Neuronal stem cell (in vitro differentiated cells): ENCODE data around the gene TAF6.
A peak's percentile ranks its signal among the peaks of the same experiment; 100 is the strongest.

Source experiments
- DNase-seq: peaks from one replicate; pipeline ENCODE4 v3.0.0-alpha.2; 2013; ENCODE audit warnings: low spot score
- H2AFZ ChIP-seq: one replicate; pipeline ENCODE4 v1.6.1; 2013; ENCODE audit warnings: mild to moderate bottlenecking, low read length, inconsistent platforms
- H2AK5ac ChIP-seq: 2 replicates; pipeline ENCODE4 v1.6.1; 2013; ENCODE audit warnings: low read depth, mild to moderate bottlenecking, inconsistent platforms, low read length, moderate library complexity, mixed read lengths
- H2BK120ac ChIP-seq: 2 replicates; pipeline ENCODE4 v1.6.1; 2013; ENCODE audit warnings: low read depth, mild to moderate bottlenecking, inconsistent platforms, low read length, moderate library complexity, mixed read lengths
- H2BK12ac ChIP-seq: one replicate; pipeline ENCODE4 v1.6.1; 2013; ENCODE audit warnings: low read length, inconsistent platforms
- H2BK15ac ChIP-seq: 2 replicates; pipeline ENCODE4 v1.6.1; 2013; ENCODE audit warnings: mild to moderate bottlenecking, low read length, inconsistent platforms, mixed read lengths
- H2BK5ac ChIP-seq: one replicate; pipeline ENCODE4 v1.6.1; 2013; ENCODE audit warnings: inconsistent platforms, mild to moderate bottlenecking, low read length, moderate library complexity
- H3K14ac ChIP-seq: one replicate; pipeline ENCODE4 v1.6.1; 2013; ENCODE audit warnings: low read length, inconsistent platforms
- H3K18ac ChIP-seq: 2 replicates; pipeline ENCODE4 v1.6.1; 2013; ENCODE audit warnings: low read length, inconsistent platforms
- H3K23ac ChIP-seq: 2 replicates; pipeline ENCODE4 v1.6.1; 2013; ENCODE audit warnings: low read depth, mild to moderate bottlenecking, mixed read lengths, low read length, inconsistent platforms; ENCODE audit not compliant: poor library complexity
- H3K27ac ChIP-seq: replicated peaks from 3 replicates; pipeline ENCODE4 v1.5.1; 2013; ENCODE audit warnings: low read length, inconsistent platforms
- H3K27me3 ChIP-seq, 3 experiments: 2 replicates each; pipeline ENCODE4 v1.6.1; 2013; ENCODE audit warnings: low read length in 3 of 3, mild to moderate bottlenecking in 2 of 3, inconsistent platforms in 1 of 3, low read depth in 1 of 3, mixed read lengths in 1 of 3, moderate library complexity in 1 of 3; ENCODE audit not compliant: control insufficient read depth in 3 of 3, insufficient read depth in 3 of 3
- H3K36me3 ChIP-seq, 2 donors: replicated peaks in 1 of 2; 2 replicates each; pipeline ENCODE4 v1.6.1; 2013; ENCODE audit warnings: low read length in 2 of 2; ENCODE audit not compliant: control insufficient read depth in 2 of 2, insufficient read depth in 2 of 2
- H3K4ac ChIP-seq: 2 replicates; pipeline ENCODE4 v1.6.1; 2013; ENCODE audit warnings: inconsistent platforms, mild to moderate bottlenecking, low read length, moderate library complexity
- H3K4me1 ChIP-seq, 2 donors: 1 replicate in 1 of 2; 2 replicates in 1 of 2; pipeline ENCODE4 v1.6.1; 2013; ENCODE audit warnings: low read length in 2 of 2, low read depth in 1 of 2; ENCODE audit not compliant: control insufficient read depth in 2 of 2, insufficient read depth in 1 of 2
- H3K4me2 ChIP-seq: one replicate; pipeline ENCODE4 v1.6.1; 2013; ENCODE audit warnings: mild to moderate bottlenecking, low read length, inconsistent platforms; ENCODE audit not compliant: insufficient read depth, poor library complexity, severe bottlenecking
- H3K4me3 ChIP-seq, 2 donors: 2 replicates each; pipeline ENCODE4 v1.5.1; 2013; ENCODE audit warnings: low read length in 2 of 2, mild to moderate bottlenecking in 2 of 2, inconsistent platforms in 1 of 2, moderate library complexity in 1 of 2
- H3K79me1 ChIP-seq: one replicate; pipeline ENCODE4 v1.6.1; 2013; ENCODE audit warnings: low read depth, mild to moderate bottlenecking, inconsistent platforms, low read length, moderate library complexity
- H3K9ac ChIP-seq: one replicate; pipeline ENCODE4 v1.6.1; 2013; ENCODE audit warnings: mild to moderate bottlenecking, low read depth, low read length, inconsistent platforms; ENCODE audit not compliant: poor library complexity
- H3K9me3 ChIP-seq, 2 donors: replicated peaks in 1 of 2; 2 replicates each; pipeline versions ENCODE3 to v1.6.1; 2013; ENCODE audit warnings: low read length in 2 of 2, mild to moderate bottlenecking in 2 of 2, inconsistent platforms in 1 of 2, low read depth in 1 of 2, mixed read lengths in 1 of 2, moderate library complexity in 1 of 2; ENCODE audit not compliant: control insufficient read depth in 2 of 2, insufficient read depth in 1 of 2
- H4K8ac ChIP-seq: one replicate; pipeline ENCODE4 v1.6.1; 2013; ENCODE audit warnings: low read depth, mild to moderate bottlenecking, inconsistent platforms, low read length, moderate library complexity
- H4K91ac ChIP-seq: one replicate; pipeline ENCODE4 v1.6.1; 2013; ENCODE audit warnings: low read length, low read depth, mild to moderate bottlenecking, inconsistent platforms; ENCODE audit not compliant: poor library complexity
- WGBS, 2 donors: extraction: QIAGEN DNeasy Blood & Tissue Kit; methylation state at CpG; one replicate each; pipeline ENCODE4 v1.1.7; 2013; ENCODE audit warnings: missing lambda C conversion rate in 2 of 2, mixed read lengths in 1 of 2; ENCODE audit not compliant: insufficient read length in 2 of 2, insufficient replicate concordance in 1 of 2; ENCODE audit errors: extremely low coverage in 2 of 2; 5-methylcytosine and 5-hydroxymethylcytosine counted together

TAF6 gene

GRCh38 chr7:100154651-100155491, 35.7 kb upstream of the TAF6 start:
- peaks cover 5% of the 10 kb centered on the region for H3K79me1 ChIP-seq
- H3K4me3 ChIP-seq = peak overlapping the region in 1 of 2 donors; percentile 53
- H4K91ac ChIP-seq = no peak overlapping the region
- H3K27me3 ChIP-seq = no peaks in the 10 kb centered on the region
- H3K9me3 ChIP-seq = no peaks in the 10 kb centered on the region
- no peak overlapping the region for H2AFZ ChIP-seq
- peaks cover 24 to 66% of the 10 kb centered on the region in 2 donors for H3K36me3 ChIP-seq
- H3K9ac ChIP-seq = no peak overlapping the region
- H2BK12ac ChIP-seq = no peak overlapping the region
- H2AK5ac ChIP-seq = no peak overlapping the region
- no peak overlapping the region for H3K27ac ChIP-seq
- H2BK120ac ChIP-seq = no peak overlapping the region
- peaks cover 5 to 12% of the 10 kb centered on the region in 2 donors for H3K4me1 ChIP-seq
- no peak overlapping the region for H3K4ac ChIP-seq
- DNase-seq = no peak
- no peak overlapping the region for H2BK15ac ChIP-seq
- H3K14ac ChIP-seq = no peak overlapping the region
- H3K23ac ChIP-seq = peak overlapping the region; percentile 48
- H3K4me2 ChIP-seq = no peak overlapping the region
- WGBS, 2 donors = no CpG with 5 or more reads among the region's 30 CpGs
- no peak overlapping the region for H4K8ac ChIP-seq
- H3K18ac ChIP-seq = no peak overlapping the region
- H2BK5ac ChIP-seq = no peak overlapping the region

DNA sequence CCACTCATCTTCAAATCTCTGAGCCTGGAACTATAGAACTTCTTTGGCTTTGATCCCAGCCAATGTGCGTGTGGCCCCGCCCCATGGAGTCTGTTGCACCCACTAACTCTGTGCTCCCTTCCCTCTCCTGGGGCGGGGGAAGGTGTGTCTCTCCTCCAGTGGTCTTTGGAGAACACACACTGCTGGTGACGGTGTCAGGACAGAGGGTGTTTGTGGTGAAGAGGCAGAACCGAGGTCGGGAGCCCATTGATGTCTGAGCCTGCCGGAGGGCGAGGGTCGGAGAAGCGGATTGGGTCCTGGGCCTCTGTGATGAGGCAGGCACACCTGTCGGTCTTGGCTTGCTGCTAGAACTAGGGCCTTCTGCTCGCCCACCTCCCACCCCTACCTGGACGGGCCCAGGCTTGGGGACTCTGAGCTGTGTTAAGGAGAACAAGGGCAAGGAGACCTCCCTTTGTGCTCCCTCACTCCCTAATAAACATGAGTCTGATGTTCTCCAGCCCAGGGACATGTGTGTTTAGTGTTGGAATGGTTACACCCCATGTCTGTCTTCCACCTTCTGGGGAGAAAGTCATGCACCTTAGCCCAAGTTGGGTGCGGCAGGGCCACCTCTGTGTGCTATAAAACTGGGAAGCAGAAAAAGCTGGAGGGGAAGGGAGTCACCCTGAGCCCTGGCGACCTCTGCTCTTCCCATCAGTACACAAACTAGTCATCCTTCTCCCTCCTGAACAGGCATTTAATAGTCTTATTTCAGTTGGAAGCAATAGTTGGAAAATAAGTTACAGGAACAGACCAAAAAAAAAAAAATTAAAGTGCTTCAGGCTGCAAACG, 34.8 kb upstream of the TAF6 start:
- no peak overlapping the region for H4K8ac ChIP-seq
- no peak overlapping the region for H2BK5ac ChIP-seq
- H2BK12ac ChIP-seq = no peak overlapping the region
- H3K4me3 ChIP-seq = no peak overlapping the region
- no peak overlapping the region for H3K14ac ChIP-seq
- H3K27ac ChIP-seq = no peak overlapping the region
- no peak overlapping the region for H3K9ac ChIP-seq
- no peak overlapping the region for H4K91ac ChIP-seq
- H2BK120ac ChIP-seq = no peak overlapping the region
- H2AFZ ChIP-seq = no peak overlapping the region
- H3K23ac ChIP-seq = no peak overlapping the region
- H3K4me2 ChIP-seq = no peak overlapping the region
- H3K79me1 ChIP-seq = peaks cover 7% of the 10 kb centered on the region
- no peak overlapping the region for H3K4ac ChIP-seq
- no peak overlapping the region for H2BK15ac ChIP-seq
- peaks cover 24 to 66% of the 10 kb centered on the region in 2 donors for H3K36me3 ChIP-seq
- DNase-seq = no peak
- no peak overlapping the region for H3K18ac ChIP-seq
- WGBS, 2 donors = no CpG with 5 or more reads among the region's 16 CpGs
- H3K27me3 ChIP-seq = no peaks in the 10 kb centered on the region
- H3K9me3 ChIP-seq = no peaks in the 10 kb centered on the region
- H3K4me1 ChIP-seq = peaks cover 5 to 15% of the 10 kb centered on the region in 2 donors
- H2AK5ac ChIP-seq = no peak overlapping the region

GRCh38 chr7:100152937-100153666, 33.9 kb upstream of the TAF6 start:
- no peak overlapping the region for H2BK15ac ChIP-seq
- no peak overlapping the region for H3K4ac ChIP-seq
- H4K8ac ChIP-seq = no peak overlapping the region
- no peak overlapping the region for H2BK5ac ChIP-seq
- H3K27me3 ChIP-seq = no peaks in the 10 kb centered on the region
- H2AK5ac ChIP-seq = no peak overlapping the region
- H3K4me2 ChIP-seq = no peak overlapping the region
- peaks cover 9% of the 10 kb centered on the region for H3K79me1 ChIP-seq
- H3K27ac ChIP-seq = no peak overlapping the region
- H4K91ac ChIP-seq = no peak overlapping the region
- H2BK120ac ChIP-seq = no peak overlapping the region
- no peaks in the 10 kb centered on the region for H3K9me3 ChIP-seq
- no peak for DNase-seq
- no peak overlapping the region for H3K23ac ChIP-seq
- H2AFZ ChIP-seq = no peak overlapping the region
- H3K36me3 ChIP-seq = peaks cover 24 to 66% of the 10 kb centered on the region in 2 donors
- H2BK12ac ChIP-seq = no peak overlapping the region
- no peak overlapping the region for H3K4me3 ChIP-seq
- no CpG with 5 or more reads among the region's 18 CpGs for WGBS, 2 donors
- peaks cover 5 to 18% of the 10 kb centered on the region in 2 donors for H3K4me1 ChIP-seq
- no peak overlapping the region for H3K14ac ChIP-seq
- no peak overlapping the region for H3K18ac ChIP-seq
- H3K9ac ChIP-seq = peak overlapping the region; percentile 25
